Measurements from ENCODE around the gene PDSS2.
"Not testable (repeated sequence)": the region's sequence is repeated elsewhere in the genome, so short reads cannot be mapped to it uniquely, and the experiment has no call there.

PDSS2 gene

DNA sequence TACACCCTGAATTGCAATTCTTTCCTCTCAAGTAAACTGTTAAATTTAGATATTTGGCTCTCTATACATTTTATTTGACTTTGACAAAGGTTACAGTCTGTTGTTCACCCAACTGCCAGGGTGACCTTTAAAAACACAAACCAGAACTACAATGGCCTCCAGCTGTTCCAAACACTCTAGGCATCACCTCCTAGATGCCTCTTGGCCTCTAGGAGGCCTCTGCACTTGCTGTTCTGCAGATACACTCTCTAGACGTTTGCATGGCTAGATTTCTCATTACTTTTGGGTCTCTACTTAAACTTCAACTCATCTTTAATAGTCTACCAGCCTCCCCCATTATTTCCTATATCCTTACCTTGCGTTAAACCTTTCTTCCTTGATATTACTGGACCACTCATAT, 241.2 kb downstream of the PDSS2 start:
- no peak for DNase-seq (ENCODE audit: low read depth in 2 of 2)

DNA sequence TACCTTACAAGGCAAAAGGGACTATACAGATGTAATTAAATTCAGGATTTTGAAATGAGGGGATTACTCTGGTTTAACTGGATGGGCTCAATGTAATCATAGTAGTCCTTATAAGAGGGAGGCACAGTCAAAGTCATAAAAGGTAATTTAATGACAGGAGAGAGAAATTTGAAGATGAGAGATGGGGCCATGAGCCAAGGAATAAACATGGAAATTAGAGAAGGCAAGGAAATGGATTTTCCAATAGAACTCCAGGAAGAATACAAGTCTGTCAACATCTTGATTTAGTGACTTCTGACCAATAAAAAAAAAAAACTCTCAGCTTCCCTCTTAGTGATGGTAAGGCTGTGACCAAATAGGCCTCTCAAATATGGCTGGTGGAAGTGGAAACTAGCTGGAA, 242.1 kb downstream of the PDSS2 start:
- DNase-seq (ENCODE audit: low read depth in 2 of 2): no peak

DNA sequence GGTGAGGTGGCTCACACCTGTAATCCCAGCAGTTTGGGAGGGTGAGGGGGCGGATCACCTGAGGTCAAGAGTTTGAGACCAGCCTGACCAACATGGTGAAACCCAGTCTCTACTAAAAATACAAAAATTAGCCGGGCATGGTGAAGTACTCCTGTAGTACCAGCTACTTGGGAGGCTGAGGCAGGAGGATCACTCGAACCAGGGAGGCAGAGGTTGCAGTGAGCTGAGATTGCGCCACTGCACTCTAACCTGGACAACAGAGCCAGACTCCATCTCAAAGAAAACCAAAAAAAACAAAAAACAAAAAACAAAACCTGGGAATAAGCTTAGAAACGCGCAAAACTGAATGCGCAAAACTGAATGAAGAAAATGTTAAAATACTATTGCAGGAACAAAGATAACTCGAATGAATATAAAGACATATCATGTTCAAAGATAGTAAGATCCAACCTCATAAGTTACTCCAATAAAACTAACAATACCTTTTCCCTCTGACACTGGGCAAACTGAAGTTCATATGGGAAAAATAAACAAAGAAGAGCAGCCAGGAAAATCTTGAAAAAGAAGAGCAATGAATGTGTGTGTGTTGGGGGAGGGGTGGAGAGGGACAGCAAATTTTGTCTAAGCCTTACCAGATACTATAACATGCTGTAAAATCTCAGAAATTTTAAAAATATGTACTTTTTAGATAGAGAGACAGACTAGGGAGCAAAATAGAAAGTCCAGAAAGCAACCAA, 243.0 kb downstream of the PDSS2 start:
- DNase-seq (ENCODE audit: low read depth in 2 of 2): no peak

DNA sequence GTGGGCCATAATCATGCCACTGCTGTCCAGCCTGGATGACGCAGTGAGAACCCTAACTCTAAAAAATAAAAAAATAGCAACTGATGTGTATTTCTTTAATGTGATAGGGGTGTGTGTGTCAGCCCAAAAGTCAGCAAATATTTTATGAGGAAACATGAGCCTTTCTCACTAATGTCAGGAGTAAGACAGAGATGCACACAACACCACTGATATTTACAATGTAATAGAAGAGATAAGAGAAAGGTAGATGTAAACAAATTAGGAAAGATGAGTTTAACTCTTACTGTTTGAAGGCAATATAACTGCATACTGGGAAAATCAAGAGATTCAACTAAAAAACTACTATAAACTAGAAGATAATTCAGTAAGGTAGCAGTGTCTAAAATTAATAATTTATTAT, 244.0 kb downstream of the PDSS2 start:
- no peak for DNase-seq (ENCODE audit: low read depth in 2 of 2)

DNA sequence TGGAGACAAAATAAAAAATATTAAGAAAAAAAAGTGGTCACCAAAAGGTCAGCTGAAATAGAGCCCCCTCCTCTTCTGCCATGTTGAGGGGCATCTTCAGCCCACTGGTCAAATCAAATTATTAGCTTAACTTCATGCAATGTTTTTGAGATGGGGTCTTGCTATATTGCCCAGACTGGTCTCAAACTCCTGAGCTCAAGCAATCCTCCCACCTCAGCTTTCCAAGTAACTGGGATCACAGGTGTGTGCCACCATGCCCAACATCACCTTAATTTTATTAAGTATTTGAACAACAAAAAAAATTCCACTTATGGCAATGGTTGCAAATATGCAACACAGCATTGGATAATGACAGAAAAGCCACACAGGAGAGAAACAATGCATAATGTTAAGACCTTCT, 244.7 kb downstream of the PDSS2 start:
- no peak for DNase-seq (ENCODE audit: low read depth in 2 of 2)

DNA sequence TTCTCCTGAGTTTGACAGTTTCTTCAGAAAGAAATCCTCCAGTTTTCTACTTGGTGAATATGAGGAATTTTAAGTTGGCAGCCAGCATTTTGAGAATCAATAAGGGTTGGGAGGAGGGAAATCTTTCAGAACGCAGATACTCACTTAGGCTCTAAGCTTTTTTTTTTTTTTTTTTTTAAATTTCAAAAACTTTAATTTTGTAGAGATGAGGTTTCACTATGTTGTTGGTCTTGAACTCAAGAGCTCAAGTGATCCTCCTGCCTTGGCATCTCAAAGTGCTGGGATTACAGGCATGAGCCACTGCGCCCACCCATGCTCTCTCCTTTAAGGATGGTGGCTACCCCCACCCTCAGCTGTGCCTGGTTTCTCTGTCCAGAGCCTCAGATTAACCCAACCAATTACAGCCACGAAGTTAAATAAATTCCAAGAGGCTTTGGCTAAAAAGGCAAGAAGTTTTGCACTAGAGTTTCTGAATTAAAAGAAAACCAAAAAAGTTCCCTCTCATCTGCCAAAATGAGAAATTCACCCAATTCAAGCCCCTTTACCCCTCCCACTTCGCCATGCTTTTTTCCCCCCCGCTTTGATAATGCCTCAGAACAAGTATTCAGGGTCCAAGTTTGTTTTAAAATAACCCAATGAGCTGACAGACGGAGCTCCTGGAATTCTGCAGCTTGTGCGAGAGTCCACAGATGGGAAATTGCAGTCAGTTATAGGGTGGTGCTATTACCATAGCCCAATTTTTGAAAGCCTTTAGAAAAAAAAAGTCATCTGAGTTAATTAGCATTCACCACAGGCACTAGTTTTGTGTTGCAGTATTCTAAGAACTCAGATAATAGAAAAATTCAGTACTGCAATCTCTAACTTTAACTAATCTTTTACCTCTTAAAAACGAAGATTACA, 249.7 kb downstream of the PDSS2 start:
- no peak for DNase-seq (ENCODE audit: low read depth in 2 of 2)

DNA sequence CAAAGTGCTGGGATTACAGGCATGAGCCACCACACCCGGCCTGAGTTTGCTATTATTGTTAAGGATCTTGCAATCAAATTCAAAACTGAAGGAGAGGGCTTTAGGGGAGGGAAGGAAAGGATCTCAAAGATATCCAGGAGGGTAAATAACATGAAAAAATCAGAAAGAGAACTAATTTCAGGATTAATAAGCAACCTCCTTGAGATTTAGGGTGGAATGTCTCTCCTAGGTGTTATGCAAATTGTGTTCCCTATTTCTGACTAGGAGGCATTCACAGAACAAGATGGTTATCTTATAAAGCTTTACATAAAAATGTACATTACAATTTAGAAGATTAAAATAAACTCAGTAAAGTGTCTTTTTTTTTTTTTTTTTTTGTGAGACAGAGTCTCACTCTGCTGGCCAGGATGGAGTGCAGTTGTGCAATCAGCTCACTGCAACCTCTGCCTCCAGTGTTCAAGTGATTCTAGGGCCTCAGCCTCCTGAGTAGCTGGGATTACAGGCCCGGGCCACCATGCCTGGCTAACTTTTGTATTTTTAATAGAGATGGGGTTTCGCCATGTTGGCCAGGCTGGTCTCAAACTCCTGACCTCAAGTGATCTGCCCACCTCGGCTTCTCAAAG, 252.0 kb downstream of the PDSS2 start:
- no peak for DNase-seq (ENCODE audit: low read depth in 2 of 2)

DNA sequence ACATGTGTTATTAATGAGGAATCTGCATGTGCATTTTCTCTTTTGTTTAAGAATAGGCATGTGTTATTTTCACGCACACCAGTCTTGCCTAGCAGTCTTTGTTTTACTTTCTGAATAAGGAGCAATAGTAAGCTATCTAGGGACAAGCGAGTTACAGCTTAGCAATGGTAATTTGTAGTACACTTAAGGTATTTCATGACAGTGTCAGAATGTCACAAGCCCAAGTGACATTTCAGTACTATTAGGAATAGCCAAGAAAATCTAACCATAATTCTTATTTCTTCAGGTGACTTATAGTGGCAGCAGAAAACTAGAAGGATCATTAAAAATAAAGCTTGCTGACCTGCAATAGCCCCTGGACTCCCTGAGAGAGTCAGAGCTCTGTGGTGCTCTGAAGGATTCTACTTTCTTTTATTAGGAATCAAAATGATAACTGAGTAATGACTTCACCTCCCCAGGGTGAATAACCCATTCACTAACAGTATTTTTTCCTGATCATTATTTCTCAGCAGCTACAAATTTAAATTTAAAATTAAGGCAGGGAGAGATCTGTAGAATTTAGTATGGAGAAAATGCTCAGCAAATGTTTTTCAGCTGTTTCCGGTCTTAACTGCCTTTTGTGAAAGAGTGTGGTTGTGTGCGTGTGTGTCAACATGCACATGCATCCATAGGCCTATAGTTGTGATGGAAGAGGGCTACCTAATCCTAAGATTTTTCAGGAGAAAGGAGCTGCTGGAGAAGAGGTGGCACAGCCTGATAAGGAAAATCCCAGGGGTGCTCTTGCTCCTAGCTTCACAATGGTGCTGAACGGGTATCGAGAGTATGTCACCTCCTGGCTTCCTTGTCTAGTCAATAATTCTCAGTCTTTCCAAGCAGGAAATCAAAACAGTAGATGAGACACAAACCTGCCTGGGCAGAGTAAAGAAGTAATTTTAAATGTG, 254.0 kb downstream of the PDSS2 start:
- DNase-seq (ENCODE audit: low read depth in 2 of 2): no peak

DNA sequence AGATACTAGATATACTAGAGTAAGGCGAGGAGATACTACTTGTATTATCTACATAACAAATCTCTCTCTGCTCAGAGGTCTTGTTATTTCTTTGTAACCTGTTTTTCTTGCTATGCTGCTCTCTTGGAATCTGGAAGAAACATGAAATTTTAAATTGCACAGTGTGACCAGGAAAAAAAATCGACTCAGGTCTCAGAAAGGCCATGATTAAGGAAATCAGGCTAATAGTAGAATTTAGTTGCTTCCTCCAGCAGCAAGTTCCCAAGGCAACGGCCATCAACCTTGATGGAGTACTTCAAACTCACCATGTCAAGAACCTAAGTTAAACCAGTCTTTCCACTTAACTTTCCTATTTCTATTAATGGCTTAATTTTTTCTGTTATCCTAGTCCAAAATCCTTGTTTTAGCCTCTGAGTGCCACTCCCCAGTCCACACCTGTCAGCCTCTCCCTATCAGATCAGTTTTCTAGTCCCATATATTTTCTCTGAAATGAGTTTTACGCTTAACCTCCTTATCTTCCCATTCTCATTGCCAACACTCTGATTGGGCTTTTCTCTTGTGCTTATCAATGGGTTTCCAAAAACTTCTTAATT, 256.4 kb downstream of the PDSS2 start:
- DNase-seq (ENCODE audit: low read depth in 2 of 2): no peak

DNA sequence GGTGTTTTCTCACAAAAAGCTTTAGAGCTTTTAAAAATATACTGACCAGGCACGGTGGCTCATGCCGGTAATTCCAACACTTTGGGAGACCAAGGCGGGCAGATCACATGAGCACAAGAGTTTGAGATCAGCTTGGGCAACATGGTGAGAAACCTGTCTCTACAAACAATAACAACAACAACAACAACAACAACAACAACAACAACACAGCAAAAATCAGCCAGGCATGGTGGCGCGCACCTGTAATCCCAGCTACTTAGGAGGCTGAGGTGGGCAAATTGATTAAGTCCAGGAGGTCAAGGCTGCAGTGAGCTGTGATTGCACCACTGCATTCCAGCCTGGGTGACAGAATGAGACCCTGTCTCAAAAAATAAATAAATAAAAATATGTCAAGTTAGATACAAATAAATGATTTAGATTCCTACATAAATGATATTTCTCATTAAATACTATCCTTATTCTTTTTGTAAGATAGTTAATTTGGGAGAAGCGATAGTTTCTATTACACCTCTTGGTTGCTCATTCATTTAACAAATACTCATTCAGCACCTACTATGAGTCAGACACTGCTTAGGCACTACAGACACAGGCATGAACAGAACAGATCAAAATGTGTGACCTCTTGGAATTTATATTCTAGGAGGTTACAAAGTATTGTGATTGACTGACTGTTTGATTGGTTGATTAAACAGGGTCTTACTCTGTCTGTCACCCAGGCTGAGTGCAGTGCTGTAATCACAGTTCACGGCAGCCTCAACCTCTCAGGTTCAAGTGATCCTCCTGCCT, 260.5 kb downstream of the PDSS2 start:
- no peak for DNase-seq (ENCODE audit: low read depth in 2 of 2)

DNA sequence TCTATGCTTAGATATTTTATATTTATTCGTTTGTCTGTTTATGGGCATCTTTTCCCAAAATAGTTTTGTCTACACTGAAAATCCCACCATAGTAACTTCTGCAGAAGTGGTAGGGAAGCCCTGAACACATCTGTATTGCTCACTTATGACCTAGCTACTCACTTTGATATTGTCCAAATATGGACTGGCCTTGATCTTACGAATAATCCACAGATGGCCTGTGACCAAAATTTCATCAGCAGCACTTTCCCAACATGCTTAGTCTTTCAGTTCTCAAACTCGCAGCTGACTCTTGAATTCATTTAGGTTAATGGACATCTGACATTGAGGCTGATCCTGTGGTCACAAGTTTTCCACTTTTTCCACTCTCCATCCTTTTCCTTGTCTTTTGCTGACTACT, 263.2 kb downstream of the PDSS2 start:
- no peak for DNase-seq (ENCODE audit: low read depth in 2 of 2)

DNA sequence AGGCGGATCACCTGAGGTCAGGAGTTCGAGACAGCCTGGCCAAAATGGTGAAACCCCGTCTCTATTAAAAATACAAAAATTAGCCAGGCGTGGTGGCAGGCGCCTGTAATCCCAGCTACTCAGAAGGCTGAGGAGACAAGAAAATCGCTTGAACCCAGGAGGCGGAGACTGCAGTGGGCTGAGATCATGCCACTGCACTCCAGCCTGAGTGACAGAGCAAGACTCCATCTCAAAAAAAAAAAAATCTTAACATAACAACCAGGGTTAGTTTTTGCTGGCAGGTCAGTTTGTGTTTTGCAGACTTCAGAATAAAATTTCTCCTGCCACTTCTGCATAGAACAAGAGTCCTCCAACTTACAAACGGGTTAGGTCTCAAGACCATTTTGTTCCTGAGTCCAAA, 264.6 kb downstream of the PDSS2 start:
- DNase-seq (ENCODE audit: low read depth in 2 of 2): not testable (repeated sequence)

DNA sequence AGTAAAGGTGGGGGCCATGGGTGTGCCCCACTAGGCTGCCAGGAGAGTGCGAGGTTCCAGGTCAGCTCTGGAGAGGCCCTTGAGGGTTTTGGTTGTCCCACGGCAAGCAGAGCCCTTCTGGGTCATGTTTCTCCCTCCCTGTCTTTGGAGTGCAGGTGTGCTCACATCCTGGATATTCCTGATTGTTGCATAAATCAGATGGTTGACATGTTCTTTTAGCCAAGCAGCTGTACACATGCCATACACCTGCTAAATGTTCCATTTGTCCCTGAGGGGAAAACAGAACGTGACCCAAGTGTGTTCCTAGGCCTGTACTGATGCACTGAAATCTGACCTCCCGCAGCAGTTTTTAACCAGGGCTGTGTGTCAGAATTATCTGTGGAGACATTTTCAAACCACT, 266.5 kb downstream of the PDSS2 start:
- no peak for DNase-seq (ENCODE audit: low read depth in 2 of 2)

DNA sequence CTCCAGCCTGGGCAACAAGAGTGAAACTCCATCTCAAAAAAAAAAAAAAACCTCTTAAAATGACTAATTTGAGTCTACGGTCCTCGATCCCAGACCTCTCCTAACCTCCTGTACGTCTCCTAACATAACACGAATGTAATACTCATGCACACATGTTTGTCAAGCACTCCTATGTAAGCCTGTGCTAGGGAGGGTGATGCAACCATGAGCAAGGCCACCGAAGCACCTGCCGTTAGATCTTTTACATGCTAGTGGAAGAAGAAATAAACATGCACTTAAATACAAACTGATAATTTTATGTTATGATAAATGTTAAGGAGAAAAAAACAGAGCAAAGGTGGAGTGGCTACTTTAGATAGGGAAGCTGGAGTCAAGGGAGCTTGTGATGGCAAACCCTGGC, 271.7 kb downstream of the PDSS2 start:
- no peak for DNase-seq (ENCODE audit: low read depth in 2 of 2)

DNA sequence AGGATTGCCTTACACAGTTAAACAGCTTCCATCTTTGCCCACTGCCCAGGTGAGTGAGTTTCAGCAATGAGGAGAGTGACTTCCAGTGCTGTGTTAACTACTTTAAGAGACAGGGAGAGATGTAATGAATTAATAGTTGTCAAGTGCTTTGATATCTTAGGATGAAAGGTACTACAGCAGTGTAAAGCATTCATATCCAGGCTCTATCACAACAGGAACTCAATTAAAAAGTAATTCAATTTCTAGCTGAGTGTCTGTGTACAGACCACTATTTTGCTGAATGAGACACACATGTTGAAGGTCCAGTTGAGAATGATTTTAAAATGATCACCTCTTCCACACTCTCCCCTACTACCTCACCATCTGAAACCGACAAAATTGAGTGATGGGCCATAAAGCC, 273.3 kb downstream of the PDSS2 start:
- no peak for DNase-seq (ENCODE audit: low read depth in 2 of 2)

DNA sequence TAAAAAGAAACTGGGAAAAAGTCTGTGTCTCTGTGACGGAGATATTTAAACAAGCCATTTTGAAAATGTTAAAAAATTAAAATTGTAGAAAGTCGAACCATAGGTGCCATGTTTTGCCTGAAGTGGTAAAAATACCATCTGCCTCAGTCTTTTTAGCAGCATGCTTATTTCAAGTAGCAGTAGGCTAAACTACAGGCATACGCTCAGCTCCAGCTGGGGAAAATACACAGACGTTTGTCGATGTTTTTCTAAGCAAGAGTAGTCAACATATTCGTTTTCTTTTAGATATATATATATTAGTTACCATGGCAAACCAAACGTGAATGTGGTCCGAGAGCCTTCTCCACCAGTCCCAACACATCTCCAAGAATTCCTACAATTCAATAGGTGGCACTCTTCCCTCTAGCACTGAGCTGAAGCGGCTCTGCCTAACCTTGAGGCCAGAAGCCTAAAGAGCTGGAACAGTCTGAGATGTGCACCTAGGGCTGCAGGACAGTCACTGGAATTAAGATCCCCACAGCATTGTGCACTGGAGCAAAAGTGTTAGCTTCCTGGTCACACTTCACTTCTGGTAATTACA, 273.9 kb downstream of the PDSS2 start:
- DNase-seq (ENCODE audit: low read depth in 2 of 2): no peak

DNA sequence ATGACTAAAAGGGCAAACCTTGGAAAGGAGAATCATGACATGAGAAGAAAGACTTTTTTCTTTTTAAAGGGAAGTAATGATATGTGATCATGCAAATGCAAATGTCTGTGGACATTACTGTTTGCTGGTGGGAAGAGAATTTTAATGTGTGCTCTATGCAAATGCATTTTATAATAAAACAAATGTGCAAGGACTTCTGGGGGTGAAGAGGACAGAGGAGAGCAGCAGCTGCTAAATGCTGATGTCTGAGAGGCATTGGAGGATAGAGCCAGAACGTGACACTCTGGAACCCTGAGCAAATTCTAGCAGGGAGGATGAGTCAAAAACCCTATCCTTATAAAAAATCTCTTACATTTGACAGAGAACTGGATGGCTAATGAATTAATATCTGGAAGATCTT, 274.9 kb downstream of the PDSS2 start:
- DNase-seq (ENCODE audit: low read depth in 2 of 2): no peak

DNA sequence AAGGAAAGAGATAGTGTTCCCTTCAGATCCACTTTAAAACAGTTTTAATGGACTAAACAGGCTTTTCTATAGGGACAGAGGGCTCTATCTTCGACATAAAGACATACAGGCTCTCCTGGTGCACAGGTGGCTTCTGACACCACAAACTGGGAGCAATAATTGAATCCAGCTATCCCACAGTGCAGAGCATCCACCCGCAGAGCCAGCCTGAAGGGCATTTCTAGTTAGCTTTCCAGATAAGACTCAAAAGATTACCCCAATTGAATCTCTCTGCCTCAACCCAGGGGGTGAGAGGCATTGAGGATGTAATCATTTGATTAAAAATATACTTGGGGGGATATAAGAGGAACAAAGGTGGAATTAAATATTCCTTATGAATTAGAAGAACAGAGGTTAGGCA, 279.3 kb downstream of the PDSS2 start:
- DNase-seq (ENCODE audit: low read depth in 2 of 2): no peak

DNA sequence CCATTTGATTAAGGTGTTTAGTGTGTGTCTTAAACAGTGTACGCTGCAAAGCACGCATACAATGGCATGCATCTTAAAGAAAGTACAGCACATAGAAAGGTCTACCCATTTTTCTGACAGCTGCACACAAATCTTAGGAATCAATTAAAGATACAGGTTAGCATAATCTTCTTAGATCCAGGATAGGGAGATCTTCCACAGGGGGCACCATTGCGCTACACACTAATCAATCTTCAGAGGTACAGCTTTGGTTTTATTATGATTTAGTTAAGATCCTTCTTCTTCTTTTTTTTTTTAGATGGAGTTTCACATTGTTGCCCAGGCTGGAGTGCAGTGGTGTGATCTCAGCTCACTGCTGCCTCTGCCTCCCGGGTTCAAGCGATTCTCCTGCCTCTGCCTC, 280.4 kb downstream of the PDSS2 start:
- DNase-seq (ENCODE audit: low read depth in 2 of 2): no peak

DNA sequence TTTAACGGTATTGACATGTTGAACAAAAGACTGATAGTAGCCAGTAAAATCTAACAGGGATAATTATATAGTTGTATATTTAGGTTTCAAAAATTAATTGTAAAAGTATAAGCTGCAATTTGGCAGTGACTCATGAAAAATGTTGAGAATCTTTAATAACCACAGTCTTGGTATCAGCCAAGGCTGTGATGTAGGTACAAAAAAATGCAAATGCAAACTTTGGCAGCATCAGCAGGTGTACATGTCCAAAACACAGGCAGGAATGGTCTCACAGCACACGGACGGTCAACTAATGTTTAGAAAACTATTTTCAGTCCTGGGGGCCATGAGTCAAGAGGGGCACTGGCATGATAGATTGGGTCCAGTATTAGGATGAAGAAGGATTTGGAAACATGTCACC, 285.6 kb downstream of the PDSS2 start:
- DNase-seq (ENCODE audit: low read depth in 2 of 2): no peak

All from stimulated activated CD4-positive, alpha-beta T cell treated with anti-CD3 and anti-CD28 coated beads, Interleukin-12 subunit alpha, Interleukin-12 subunit beta, amount 100 ng/mL, for 24 hours (primary cell).